Cardiac fibroblast (primary cell): ENCODE data around the gene FES.

ENCODE experiments used
- DNase-seq, 2 donors: peaks; one replicate each; pipeline versions ENCODE4 v3.0.0 to v3.0.0-alpha.2; 2010; ENCODE audit warnings: low read depth in 2 of 2
- H3K4me3 ChIP-seq, 2 donors: replicated peaks in 1 of 2; 1 replicate in 1 of 2; 2 replicates in 1 of 2; pipeline ENCODE4 v1.5.1; 2011; ENCODE audit warnings: low read depth in 2 of 2, low read length in 2 of 2, mild to moderate bottlenecking in 2 of 2, moderate library complexity in 1 of 2
- CTCF ChIP-seq: IDR thresholded peaks from one replicate; pipeline ENCODE4 v1.5.1; 2011; ENCODE audit warnings: low read depth, mild to moderate bottlenecking, low read length, inconsistent platforms

FES gene

GRCh38 chr15:90875549-90875981 lies 8.7 kb upstream of the FES start:
- TF ChIP-seq CTCF, result no peak
- no peak for DNase-seq
- H3K4me3 ChIP-seq, result no peak overlapping the region

DNA sequence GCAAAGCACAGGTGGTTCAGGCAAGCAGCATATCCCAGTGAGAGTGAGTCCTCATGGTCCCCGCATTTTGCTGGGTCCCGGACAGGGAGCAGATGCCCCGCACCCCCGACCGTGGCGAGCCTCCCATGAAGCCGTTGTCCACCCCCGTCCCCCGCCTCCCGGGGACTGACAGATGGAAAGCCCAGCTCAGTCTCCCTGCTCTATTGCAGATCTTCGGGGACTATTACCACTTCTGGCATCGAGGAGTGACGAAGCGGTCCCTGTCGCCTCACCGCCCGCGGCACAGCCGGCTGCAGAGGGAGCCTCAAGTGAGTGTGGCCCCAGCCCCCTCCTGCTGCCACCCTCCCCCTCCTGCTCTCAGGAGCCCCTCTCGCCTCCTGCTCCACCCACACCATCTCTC lies 8.3 kb upstream of the FES start:
- H3K4me3 ChIP-seq, result no peak overlapping the region
- no peak for TF ChIP-seq CTCF
- no peak for DNase-seq

- no peak overlapping the region for H3K4me3 ChIP-seq
- no peak for DNase-seq
- TF ChIP-seq CTCF, result no peak
Observed at GRCh38 chr15:90876512-90877170, 7.7 kb upstream of the FES start.

- H3K4me3 ChIP-seq, result no peak overlapping the region
- no peak for TF ChIP-seq CTCF
- DNase-seq, result no peak
Observed at GRCh38 chr15:90877315-90877714, 7.0 kb upstream of the FES start.

GRCh38 chr15:90877996-90878395 lies 6.3 kb upstream of the FES start:
- H3K4me3 ChIP-seq, result no peak overlapping the region
- TF ChIP-seq CTCF, result no peak
- no peak for DNase-seq

- TF ChIP-seq CTCF, result no peak
- H3K4me3 ChIP-seq, result no peak overlapping the region
- DNase-seq, result no peak
Observed at GRCh38 chr15:90878660-90879059, 5.6 kb upstream of the FES start.
